GM12801 (cell line): ENCODE data around the gene CHRM5.

Experiments
- CTCF ChIP-seq: IDR thresholded peaks from one replicate; pipeline ENCODE4 v1.5.1; 2011; ENCODE audit warnings: control low read depth; ENCODE audit not compliant: insufficient read length; ENCODE audit errors: extremely low read depth

CHRM5 gene

GRCh38 chr15:33968224-33968623 is at the start of gene CHRM5:
Gene CHRM5, plus strand, starts transcription at chr15:33968497. Its CDS starts 94,221 bp downstream, at chr15:34062718.
- no peak for TF ChIP-seq CTCF

- TF ChIP-seq CTCF, result no peak
Measured at GRCh38 chr15:33923446-33923845, 44.9 kb upstream of the CHRM5 start.

- no peak for TF ChIP-seq CTCF
Measured at GRCh38 chr15:33926260-33926659, 42.0 kb upstream of the CHRM5 start.

- no peak for TF ChIP-seq CTCF
Measured at GRCh38 chr15:33932734-33933133, 35.6 kb upstream of the CHRM5 start.

- no peak for TF ChIP-seq CTCF
Measured at GRCh38 chr15:33934396-33934795, 33.9 kb upstream of the CHRM5 start.

- TF ChIP-seq CTCF, result no peak
Measured at GRCh38 chr15:33934921-33935320, 33.4 kb upstream of the CHRM5 start.

- no peak for TF ChIP-seq CTCF
Measured at GRCh38 chr15:33941279-33942063, 26.8 kb upstream of the CHRM5 start.
